HFF-Myc (cell line): ENCODE results near the gene AGMO.

Experiments used
- DNase-seq: peaks from one replicate; pipeline ENCODE4 v3.0.0-alpha.2; 2011; ENCODE audit warnings: low read depth; ENCODE audit errors: extremely low read depth
- H3K4me3 ChIP-seq: replicated peaks from 2 replicates; pipeline ENCODE4 v1.5.1; 2011; ENCODE audit warnings: low read depth, mild to moderate bottlenecking, control low read depth, low read length
- TF ChIP-seq, protein P1 (sequence below): IDR thresholded peaks from 2 replicates; pipeline ENCODE4 v1.5.1; 2012; ENCODE audit warnings: mild to moderate bottlenecking, low read depth, low read length, control low read depth; ENCODE audit errors: missing control alignments

AGMO gene

DNA sequence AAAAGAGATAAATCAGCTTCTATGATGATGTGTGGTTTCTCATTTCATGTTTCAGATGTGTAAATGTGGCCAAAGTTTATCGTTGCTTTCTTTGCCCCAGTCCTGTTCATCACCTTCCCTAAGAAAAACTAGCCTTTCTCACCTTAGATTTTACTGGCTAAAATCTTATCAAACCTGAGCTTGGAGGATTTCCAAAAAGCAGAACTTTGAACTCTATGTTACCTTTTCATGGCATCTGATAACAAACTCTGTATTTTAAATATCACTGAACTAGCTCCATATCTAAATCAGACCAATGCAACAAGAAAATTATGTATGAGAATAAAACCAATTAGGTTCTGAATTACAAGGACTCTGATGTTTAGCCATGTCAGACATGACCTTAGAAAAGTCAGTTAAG lies 335.8 kb downstream of the AGMO start:
- DNase-seq = no peak
- TF ChIP-seq, protein P1, sequence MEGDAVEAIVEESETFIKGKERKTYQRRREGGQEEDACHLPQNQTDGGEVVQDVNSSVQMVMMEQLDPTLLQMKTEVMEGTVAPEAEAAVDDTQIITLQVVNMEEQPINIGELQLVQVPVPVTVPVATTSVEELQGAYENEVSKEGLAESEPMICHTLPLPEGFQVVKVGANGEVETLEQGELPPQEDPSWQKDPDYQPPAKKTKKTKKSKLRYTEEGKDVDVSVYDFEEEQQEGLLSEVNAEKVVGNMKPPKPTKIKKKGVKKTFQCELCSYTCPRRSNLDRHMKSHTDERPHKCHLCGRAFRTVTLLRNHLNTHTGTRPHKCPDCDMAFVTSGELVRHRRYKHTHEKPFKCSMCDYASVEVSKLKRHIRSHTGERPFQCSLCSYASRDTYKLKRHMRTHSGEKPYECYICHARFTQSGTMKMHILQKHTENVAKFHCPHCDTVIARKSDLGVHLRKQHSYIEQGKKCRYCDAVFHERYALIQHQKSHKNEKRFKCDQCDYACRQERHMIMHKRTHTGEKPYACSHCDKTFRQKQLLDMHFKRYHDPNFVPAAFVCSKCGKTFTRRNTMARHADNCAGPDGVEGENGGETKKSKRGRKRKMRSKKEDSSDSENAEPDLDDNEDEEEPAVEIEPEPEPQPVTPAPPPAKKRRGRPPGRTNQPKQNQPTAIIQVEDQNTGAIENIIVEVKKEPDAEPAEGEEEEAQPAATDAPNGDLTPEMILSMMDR = no peak
- H3K4me3 ChIP-seq = no peak overlapping the region

DNA sequence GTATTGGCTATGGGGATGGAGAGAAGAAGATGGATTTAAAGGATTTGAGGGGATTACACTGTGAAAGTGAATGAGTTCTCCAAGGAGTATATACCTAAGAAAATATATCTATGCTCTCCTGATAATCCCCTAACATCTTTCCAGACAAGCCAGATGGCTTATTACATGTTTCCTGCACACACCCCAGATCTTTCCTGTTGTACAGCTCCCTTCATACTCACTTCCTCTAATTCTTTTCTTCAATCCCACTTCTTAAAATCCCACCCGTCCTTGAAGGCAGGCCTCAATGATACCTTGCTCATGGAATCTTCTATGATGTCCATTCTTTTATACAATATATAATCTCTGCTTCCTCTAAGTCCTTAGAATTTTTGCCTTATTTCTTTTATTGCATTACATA lies 342.1 kb downstream of the AGMO start:
- DNase-seq = no peak
- TF ChIP-seq, protein P1 = no peak
- no peak overlapping the region for H3K4me3 ChIP-seq

DNA sequence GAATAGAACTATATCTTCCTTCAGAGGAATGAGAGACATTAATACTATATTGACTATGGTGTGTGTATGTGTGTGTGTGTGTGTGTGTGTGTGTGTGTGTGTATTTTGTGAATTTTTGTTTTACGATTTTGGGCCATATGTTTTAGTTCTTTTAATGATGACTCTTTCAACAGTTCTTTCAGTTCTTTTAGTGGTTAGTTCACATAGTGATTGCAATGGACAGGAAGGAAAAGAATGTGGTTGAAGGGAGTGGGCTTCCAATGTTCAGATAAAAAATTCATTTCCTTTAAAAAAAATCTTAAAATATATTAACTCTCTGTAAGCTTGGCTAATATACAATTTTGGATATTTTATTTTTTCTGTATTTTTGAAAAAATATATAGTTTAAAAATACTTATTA lies 343.6 kb downstream of the AGMO start:
- TF ChIP-seq, protein P1 = no peak
- DNase-seq = no peak
- no peak overlapping the region for H3K4me3 ChIP-seq

DNA sequence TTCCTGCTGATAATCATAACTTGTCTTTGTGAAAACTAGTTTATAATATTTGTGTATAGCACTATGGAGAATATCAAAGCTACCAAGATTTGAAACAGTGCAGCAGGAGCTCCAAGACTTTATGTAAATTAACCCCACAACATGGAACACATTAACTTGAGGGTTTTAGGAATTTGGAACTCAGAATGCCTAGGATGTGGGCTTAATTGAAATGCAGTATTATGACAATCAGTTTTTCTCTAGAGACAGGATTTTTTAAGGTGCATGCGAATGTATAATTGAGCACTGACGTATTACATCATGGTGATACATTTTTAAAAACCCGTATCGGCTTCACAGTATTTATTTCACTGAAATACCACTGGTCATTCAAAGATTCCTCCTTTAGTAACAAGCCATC lies 346.2 kb downstream of the AGMO start:
- H3K4me3 ChIP-seq = no peak overlapping the region
- TF ChIP-seq, protein P1 = no peak
- DNase-seq = no peak

DNA sequence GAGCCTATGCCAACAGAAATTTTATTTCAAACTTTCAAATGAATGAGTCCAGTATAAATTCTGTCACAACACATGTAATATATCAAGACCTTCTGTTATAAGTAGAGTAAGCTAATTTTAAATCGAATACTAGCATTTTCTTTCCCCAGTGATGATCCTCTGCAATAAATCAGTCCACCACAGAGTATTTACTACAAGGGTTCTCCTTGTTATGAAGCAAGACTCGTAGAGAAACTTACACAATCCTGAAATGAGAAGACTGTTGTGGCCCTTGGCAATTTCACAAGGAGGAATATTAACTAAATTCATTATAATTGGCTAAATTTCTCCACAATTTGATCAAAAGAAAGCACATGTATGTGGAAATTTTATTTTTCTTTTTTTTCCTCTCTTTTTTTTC lies 346.8 kb downstream of the AGMO start:
- DNase-seq = no peak
- TF ChIP-seq, protein P1 = no peak
- H3K4me3 ChIP-seq = no peak overlapping the region

DNA sequence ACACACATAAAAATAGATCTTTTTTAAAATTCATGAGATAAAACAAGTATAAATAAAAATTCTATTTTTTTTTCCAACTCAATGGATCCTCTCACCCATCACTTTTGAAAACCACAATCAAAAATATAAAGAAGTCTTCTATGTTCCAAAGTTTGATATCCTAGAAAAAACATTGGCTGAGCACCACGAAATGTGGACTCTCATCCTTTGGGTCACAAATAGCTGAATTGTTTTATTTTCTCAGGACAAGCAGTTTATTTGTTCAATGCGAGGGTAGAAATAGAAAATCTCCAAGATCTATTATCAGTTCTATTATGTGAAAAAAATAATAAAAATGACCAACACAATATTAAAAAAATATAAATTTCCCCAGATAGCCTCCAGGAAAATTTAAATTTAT lies 348.7 kb downstream of the AGMO start:
- no peak for DNase-seq
- no peak overlapping the region for H3K4me3 ChIP-seq
- TF ChIP-seq, protein P1 = no peak

DNA sequence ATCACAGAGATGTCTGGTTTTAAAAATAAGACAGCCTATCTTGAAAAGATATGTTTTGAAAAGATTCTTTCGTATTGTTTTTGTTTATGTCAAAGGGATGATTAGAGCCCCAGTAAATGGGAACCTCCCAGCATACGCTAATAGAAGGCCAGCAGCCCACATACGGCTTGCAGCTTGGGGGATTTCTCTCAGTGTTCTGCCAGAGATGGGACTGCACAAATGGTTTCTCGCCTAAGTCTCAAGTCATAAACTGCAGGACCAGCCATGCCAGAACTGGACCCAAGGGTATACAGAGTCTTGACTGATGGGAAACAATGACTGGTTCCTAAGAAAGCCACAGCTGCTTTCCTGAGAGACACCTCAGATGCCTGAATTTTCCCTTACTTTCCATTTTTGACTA lies 352.4 kb downstream of the AGMO start:
- DNase-seq = no peak
- TF ChIP-seq, protein P1 = no peak
- H3K4me3 ChIP-seq = no peak overlapping the region
